Measurements from ENCODE around the gene EYA4.

EYA4 gene

DNA sequence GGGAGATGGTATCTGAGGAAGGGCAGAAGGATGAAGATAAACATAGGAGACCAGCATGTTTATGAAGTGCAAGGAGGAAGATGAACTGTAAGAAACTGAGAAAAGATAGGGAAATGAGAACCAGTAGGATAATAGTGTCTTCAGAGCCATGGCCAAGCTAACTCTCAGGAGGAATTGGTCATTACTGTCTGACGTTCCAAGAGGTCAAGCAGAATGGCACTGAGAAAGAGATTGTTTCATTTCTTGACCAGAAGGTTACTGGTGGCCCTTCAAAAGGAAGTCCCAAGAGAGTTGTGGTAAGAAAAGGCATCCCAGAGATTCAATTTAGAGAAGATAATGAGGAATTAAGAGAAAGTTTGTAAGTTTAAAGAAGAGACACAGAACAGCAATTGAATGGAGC lies 47.5 kb downstream of the EYA4 start:
- Histone ChIP-seq H3K27ac (ENCODE audit: low read depth, low read length, poor library complexity, severe bottlenecking) (no peak overlapping the region), H3K4me3 (ENCODE audit: low read depth, low read length, poor library complexity, severe bottlenecking) (no peak overlapping the region), H3K9ac (ENCODE audit: low read length) (no peak overlapping the region), H3K36me3 (ENCODE audit: insufficient read depth, low read length) (no peaks in the 10 kb centered on the region), H3K27me3 (ENCODE audit: insufficient read depth, low read length) (no peaks in the 10 kb centered on the region), H3K9me2 (ENCODE audit: low read depth, low read length) (no peaks in the 10 kb centered on the region), H3K4me1 (ENCODE audit: insufficient read depth, low read length, severe bottlenecking) (no peaks in the 10 kb centered on the region), H3F3A (ENCODE audit: insufficient read depth, low read length) (no peaks in the 10 kb centered on the region; the same call in 1 of the 2 replicates), H2AFZ (ENCODE audit: low read length) (no peak overlapping the region), H3K9me3 (ENCODE audit: low read length) (no peaks in the 10 kb centered on the region), H4K20me1 (ENCODE audit: insufficient read depth, low read length) (no peaks in the 10 kb centered on the region), H3K4me2 (ENCODE audit: low read length) (no peak overlapping the region), H3K79me2 (ENCODE audit: insufficient read depth, low read length) (no peaks in the 10 kb centered on the region)
- TF ChIP-seq CTCF (IDR thresholded peaks at IDR 0.05; ENCODE audit: low read length) (no peak), EZH2 (IDR thresholded peaks at IDR 0.05; ENCODE audit: borderline replicate concordance, low read length) (no peak)

DNA sequence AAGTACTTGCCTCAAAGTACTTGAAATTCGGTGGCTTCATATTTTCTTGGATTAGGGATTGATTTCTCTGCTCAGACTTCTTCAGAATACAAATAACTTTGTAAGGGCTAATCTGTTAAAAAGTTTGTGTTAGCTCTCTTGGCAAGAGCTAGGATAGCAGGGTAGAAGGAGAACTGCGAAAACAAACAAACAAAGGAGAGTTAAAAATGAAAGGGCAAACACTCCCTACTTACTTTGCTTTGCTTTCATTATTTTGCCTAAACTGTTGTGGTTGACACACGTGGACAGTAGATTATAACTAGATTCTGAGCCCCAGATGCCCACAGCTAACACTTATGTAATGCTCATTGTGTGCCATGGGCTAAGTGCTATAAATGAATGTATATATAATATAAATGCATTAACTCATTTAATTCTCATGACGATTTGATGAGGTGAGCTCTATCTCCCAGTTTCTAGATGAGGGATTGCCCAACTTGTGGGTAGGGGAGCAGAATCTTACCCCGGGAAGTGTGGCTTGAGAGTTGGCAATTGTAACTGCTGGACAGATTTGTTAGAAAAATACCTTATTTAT lies 48.7 kb downstream of the EYA4 start:
- H4K20me1 ChIP-seq (ENCODE audit: insufficient read depth, low read length): no peaks in the 10 kb centered on the region
- H3K27me3 ChIP-seq (ENCODE audit: insufficient read depth, low read length): no peaks in the 10 kb centered on the region
- no peaks in the 10 kb centered on the region for H3K9me3 ChIP-seq (ENCODE audit: low read length)
- no peaks in the 10 kb centered on the region; the same call in 1 of the 2 replicates for H3F3A ChIP-seq (ENCODE audit: insufficient read depth, low read length)
- no peaks in the 10 kb centered on the region for H3K36me3 ChIP-seq (ENCODE audit: insufficient read depth, low read length)
- TF ChIP-seq EZH2 (IDR thresholded peaks at IDR 0.05; ENCODE audit: borderline replicate concordance, low read length) (no peak), CTCF (IDR thresholded peaks at IDR 0.05; ENCODE audit: low read length) (no peak)
- no peak overlapping the region for H2AFZ ChIP-seq (ENCODE audit: low read length)
- H3K79me2 ChIP-seq (ENCODE audit: insufficient read depth, low read length): no peaks in the 10 kb centered on the region
- H3K27ac ChIP-seq (ENCODE audit: low read depth, low read length, poor library complexity, severe bottlenecking): no peak overlapping the region
- H3K4me1 ChIP-seq (ENCODE audit: insufficient read depth, low read length, severe bottlenecking): no peaks in the 10 kb centered on the region
- no peak overlapping the region for H3K4me2 ChIP-seq (ENCODE audit: low read length)
- no peaks in the 10 kb centered on the region for H3K9me2 ChIP-seq (ENCODE audit: low read depth, low read length)
- no peak overlapping the region for H3K9ac ChIP-seq (ENCODE audit: low read length)
- H3K4me3 ChIP-seq (ENCODE audit: low read depth, low read length, poor library complexity, severe bottlenecking): no peak overlapping the region

DNA sequence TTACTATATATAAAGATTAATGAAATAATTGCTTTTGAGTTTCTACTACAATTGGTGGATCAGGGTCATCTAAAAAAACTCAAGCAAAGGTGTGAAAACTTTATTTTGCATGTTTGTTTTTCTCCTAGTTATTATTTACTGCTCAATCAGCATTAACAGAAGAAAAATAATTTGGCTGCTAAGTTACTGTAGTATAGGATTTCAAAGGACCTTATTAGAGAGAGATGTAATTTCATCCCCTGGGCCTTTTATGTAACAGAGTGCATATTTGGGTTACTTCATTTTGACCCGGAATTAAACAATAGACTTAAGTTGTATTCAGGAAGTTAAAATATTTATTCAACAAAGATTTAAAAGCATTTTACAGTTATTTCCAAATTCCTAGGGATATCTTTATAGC lies 49.8 kb downstream of the EYA4 start:
- no peaks in the 10 kb centered on the region for H3K79me2 ChIP-seq (ENCODE audit: insufficient read depth, low read length)
- no peaks in the 10 kb centered on the region for H3K9me3 ChIP-seq (ENCODE audit: low read length)
- no peaks in the 10 kb centered on the region; the same call in 1 of the 2 replicates for H3F3A ChIP-seq (ENCODE audit: insufficient read depth, low read length)
- no peak overlapping the region for H3K4me2 ChIP-seq (ENCODE audit: low read length)
- H2AFZ ChIP-seq (ENCODE audit: low read length): no peak overlapping the region
- no peak overlapping the region for H3K27ac ChIP-seq (ENCODE audit: low read depth, low read length, poor library complexity, severe bottlenecking)
- no peak overlapping the region for H3K9ac ChIP-seq (ENCODE audit: low read length)
- TF ChIP-seq CTCF (IDR thresholded peaks at IDR 0.05; ENCODE audit: low read length): no peak
- no peak overlapping the region for H3K4me3 ChIP-seq (ENCODE audit: low read depth, low read length, poor library complexity, severe bottlenecking)
- no peaks in the 10 kb centered on the region for H3K4me1 ChIP-seq (ENCODE audit: insufficient read depth, low read length, severe bottlenecking)
- H3K9me2 ChIP-seq (ENCODE audit: low read depth, low read length): no peaks in the 10 kb centered on the region
- no peaks in the 10 kb centered on the region for H3K27me3 ChIP-seq (ENCODE audit: insufficient read depth, low read length)
- no peaks in the 10 kb centered on the region for H4K20me1 ChIP-seq (ENCODE audit: insufficient read depth, low read length)
- no peaks in the 10 kb centered on the region for H3K36me3 ChIP-seq (ENCODE audit: insufficient read depth, low read length)
